Adrenal gland (tissue), 5 donors: ENCODE data around the gene NFE2.

Source experiments
- CTCF ChIP-seq, 6 experiments: fragments of 450-650 bp in 4 of 6; fragments of 200-600 bp in 2 of 6; sonication (generic) in 1 of 6; IDR thresholded peaks; 1 replicate in 5 of 6; 2 replicates in 1 of 6; pipeline versions ENCODE4 v1.5.1 to v1.8.0; 2016 to 2021; ENCODE audit warnings: antibody characterized with exemption in 6 of 6, mild to moderate bottlenecking in 2 of 6, moderate library complexity in 1 of 6
- POLR2A ChIP-seq, 2 donors: fragments of 450-650 bp; IDR thresholded peaks; one replicate each; pipeline ENCODE4 v1.6.1; 2017; ENCODE audit warnings: antibody characterized with exemption in 2 of 2, mild to moderate bottlenecking in 2 of 2, moderate library complexity in 1 of 2
- donor health status: DM: no; HTN: no; CAD: no.

GRCh38 chr12:54265364-54265812 is 35.4 kb downstream of the NFE2 start:
- TF ChIP-seq POLR2A (IDR thresholded peaks at IDR 0.05): no peak
- TF ChIP-seq CTCF (IDR thresholded peaks at IDR 0.05): no peak
